Measurements from ENCODE around the gene NCKAP5.

- TF ChIP-seq, protein P1, sequence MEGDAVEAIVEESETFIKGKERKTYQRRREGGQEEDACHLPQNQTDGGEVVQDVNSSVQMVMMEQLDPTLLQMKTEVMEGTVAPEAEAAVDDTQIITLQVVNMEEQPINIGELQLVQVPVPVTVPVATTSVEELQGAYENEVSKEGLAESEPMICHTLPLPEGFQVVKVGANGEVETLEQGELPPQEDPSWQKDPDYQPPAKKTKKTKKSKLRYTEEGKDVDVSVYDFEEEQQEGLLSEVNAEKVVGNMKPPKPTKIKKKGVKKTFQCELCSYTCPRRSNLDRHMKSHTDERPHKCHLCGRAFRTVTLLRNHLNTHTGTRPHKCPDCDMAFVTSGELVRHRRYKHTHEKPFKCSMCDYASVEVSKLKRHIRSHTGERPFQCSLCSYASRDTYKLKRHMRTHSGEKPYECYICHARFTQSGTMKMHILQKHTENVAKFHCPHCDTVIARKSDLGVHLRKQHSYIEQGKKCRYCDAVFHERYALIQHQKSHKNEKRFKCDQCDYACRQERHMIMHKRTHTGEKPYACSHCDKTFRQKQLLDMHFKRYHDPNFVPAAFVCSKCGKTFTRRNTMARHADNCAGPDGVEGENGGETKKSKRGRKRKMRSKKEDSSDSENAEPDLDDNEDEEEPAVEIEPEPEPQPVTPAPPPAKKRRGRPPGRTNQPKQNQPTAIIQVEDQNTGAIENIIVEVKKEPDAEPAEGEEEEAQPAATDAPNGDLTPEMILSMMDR (IDR thresholded peaks at IDR 0.05) = no peak
- TF ChIP-seq POLR2A (IDR thresholded peaks at IDR 0.05) = no peak
- TF ChIP-seq POLR2AphosphoS5 (IDR thresholded peaks at IDR 0.05) = no peak
Measured at GRCh38 chr2:133508546-133509165, 59.6 kb downstream of the NCKAP5 start.

Data from prostate gland (tissue), 2 donors.